SU-DHL-6 (cell line): ENCODE results near the gene KANK3.
A peak's percentile ranks its signal among the peaks of the same experiment; 100 is the strongest.

ENCODE experiments used
- H2AFZ ChIP-seq: fragments of 200-600 bp; sonication (generic); 2 replicates; pipeline ENCODE4 v1.6.1; 2014; ENCODE audit warnings: low read depth, mild to moderate bottlenecking, moderate library complexity, mixed read lengths, antibody characterized with exemption, low read length; ENCODE audit not compliant: severe bottlenecking
- H3F3A ChIP-seq: fragments of 200-600 bp; shearing (Covaris generic); 2 replicates; pipeline ENCODE4 v1.6.0; 2016; ENCODE audit warnings: antibody characterized with exemption, mild to moderate bottlenecking; ENCODE audit not compliant: insufficient read depth
- H3K27ac ChIP-seq: fragments of 200-600 bp; sonication (generic); 2 replicates; pipeline ENCODE4 v1.5.1; 2016; ENCODE audit warnings: low read depth, mild to moderate bottlenecking, low read length, moderate library complexity, mixed read lengths
- H3K27me3 ChIP-seq: fragments of 200-600 bp; sonication (generic), shearing (Covaris generic); 2 replicates; pipeline ENCODE4 v1.6.0; 2014; ENCODE audit warnings: mild to moderate bottlenecking, low read length
- H3K36me3 ChIP-seq: fragments of 200-600 bp; sonication (generic); 2 replicates; pipeline ENCODE4 v1.6.1; 2014; ENCODE audit warnings: mild to moderate bottlenecking, low read length, mixed read lengths
- H3K4me2 ChIP-seq: fragments of 300-600, 200-600 bp; shearing (Covaris generic), sonication (generic); 2 replicates; pipeline ENCODE4 v1.6.0; 2014; ENCODE audit warnings: low read length, low read depth, mild to moderate bottlenecking; ENCODE audit not compliant: poor library complexity, severe bottlenecking
- H3K4me3 ChIP-seq: fragments of 200-600 bp; sonication (generic); 2 replicates; pipeline ENCODE4 v1.5.1; 2014; ENCODE audit warnings: antibody characterized with exemption, low read length, mild to moderate bottlenecking, mixed read lengths; ENCODE audit not compliant: insufficient read depth, poor library complexity, severe bottlenecking
- H3K79me2 ChIP-seq: fragments of 200-600 bp; sonication (generic); 2 replicates; pipeline ENCODE4 v1.6.1; 2014; ENCODE audit warnings: mild to moderate bottlenecking, low read length, moderate library complexity; ENCODE audit not compliant: insufficient read depth
- H3K9ac ChIP-seq: fragments of 200-600 bp; sonication (generic); 2 replicates; pipeline ENCODE4 v1.7.0; 2014; ENCODE audit warnings: mild to moderate bottlenecking, low read length
- H3K9me2 ChIP-seq: fragments of 200-600 bp; sonication (generic); replicated peaks from 2 replicates; pipeline ENCODE4 v1.6.1; 2014; ENCODE audit warnings: low read length; ENCODE audit not compliant: insufficient read depth
- H3K9me3 ChIP-seq: fragments of 200-600 bp; sonication (generic); 2 replicates; pipeline ENCODE4 v1.6.1; 2014; ENCODE audit warnings: low read length, mixed read lengths; ENCODE audit not compliant: insufficient read depth
- H4K20me1 ChIP-seq: fragments of 200-600 bp; sonication (generic); 2 replicates; pipeline ENCODE4 v1.6.1; 2014; ENCODE audit warnings: low read depth, mild to moderate bottlenecking, antibody characterized with exemption, low read length, moderate library complexity, mixed read lengths
- EZH2phosphoT487 ChIP-seq: fragments of 200-600 bp; sonication (generic), shearing (Covaris generic); conservative IDR thresholded peaks from 2 replicates; pipeline ENCODE4 v1.6.1; 2018; ENCODE audit warnings: mild to moderate bottlenecking, antibody characterized with exemption, low read length, moderate library complexity, mixed read lengths
- TF ChIP-seq, protein P1 (sequence below): fragments of 200-600 bp; sonication (generic); IDR thresholded peaks from one replicate; pipeline ENCODE4 v1.5.1; 2017; ENCODE audit warnings: antibody characterized with exemption, mild to moderate bottlenecking, low read length, moderate library complexity; ENCODE audit not compliant: insufficient read depth, poor library complexity, severe bottlenecking

Gene KANK3

DNA sequence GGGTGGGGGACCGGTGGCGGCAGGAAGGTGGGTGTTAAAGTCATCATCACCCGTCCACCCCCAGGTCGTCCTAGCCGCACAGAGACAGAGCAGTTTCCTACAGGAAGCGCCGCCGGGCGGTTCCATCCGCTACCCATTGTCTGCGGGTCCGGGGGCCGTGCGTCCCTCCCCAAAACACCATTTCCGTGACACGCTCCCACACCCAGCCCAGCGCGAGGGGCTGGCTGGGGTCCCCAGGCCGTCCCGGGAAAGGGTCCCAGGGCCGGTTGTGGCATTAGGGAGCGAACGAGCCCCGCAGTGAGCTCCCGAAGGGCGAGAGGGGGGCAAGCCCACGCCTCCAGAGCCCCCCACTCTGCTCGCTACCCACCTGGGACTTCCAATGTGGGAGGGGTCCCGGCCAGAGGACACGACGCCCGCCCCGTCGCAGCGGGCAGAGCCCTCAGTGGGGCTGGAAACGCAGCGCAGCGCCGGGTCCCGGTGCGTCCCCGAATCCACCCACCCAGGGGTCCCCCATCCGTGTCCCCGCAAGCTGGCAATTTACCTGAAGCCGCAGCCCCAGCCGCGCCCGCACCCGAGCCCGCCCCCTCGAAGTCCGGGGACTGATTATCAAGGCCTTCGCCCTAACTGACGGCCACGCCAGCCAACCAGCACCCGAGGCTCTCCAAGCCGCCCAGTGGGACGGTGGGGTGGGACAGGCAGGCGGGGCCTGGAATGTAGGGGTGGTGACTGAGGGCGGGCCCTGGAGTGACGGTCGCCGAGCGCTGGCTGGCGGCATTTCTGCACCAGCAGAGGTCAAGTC is at the start of gene KANK3:
Gene KANK3 (minus strand): TSS at position 579 of the 799 bp plus-strand sequence. CDS start 5,434 bp downstream, outside the sequence.
- Histone ChIP-seq H3K9me2 (no peaks in the 10 kb centered on the region), H3K27ac (no peak within 1 kb of the TSS), H3K4me2 (peak within 1 kb of the TSS; percentile 37), H3K36me3 (no peaks in the 10 kb centered on the region), H3K27me3 (no peaks in the 10 kb centered on the region), H2AFZ (peak within 1 kb of the TSS; percentile 35), H3K4me3 (peak within 1 kb of the TSS; percentile 39), H4K20me1 (no peaks in the 10 kb centered on the region), H3K79me2 (no peaks in the 10 kb centered on the region), H3F3A (no peaks in the 10 kb centered on the region), H3K9me3 (no peaks in the 10 kb centered on the region), H3K9ac (no peak within 1 kb of the TSS)
- TF ChIP-seq EZH2phosphoT487, result no peak
- TF ChIP-seq, protein P1, sequence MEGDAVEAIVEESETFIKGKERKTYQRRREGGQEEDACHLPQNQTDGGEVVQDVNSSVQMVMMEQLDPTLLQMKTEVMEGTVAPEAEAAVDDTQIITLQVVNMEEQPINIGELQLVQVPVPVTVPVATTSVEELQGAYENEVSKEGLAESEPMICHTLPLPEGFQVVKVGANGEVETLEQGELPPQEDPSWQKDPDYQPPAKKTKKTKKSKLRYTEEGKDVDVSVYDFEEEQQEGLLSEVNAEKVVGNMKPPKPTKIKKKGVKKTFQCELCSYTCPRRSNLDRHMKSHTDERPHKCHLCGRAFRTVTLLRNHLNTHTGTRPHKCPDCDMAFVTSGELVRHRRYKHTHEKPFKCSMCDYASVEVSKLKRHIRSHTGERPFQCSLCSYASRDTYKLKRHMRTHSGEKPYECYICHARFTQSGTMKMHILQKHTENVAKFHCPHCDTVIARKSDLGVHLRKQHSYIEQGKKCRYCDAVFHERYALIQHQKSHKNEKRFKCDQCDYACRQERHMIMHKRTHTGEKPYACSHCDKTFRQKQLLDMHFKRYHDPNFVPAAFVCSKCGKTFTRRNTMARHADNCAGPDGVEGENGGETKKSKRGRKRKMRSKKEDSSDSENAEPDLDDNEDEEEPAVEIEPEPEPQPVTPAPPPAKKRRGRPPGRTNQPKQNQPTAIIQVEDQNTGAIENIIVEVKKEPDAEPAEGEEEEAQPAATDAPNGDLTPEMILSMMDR, result no peak

DNA sequence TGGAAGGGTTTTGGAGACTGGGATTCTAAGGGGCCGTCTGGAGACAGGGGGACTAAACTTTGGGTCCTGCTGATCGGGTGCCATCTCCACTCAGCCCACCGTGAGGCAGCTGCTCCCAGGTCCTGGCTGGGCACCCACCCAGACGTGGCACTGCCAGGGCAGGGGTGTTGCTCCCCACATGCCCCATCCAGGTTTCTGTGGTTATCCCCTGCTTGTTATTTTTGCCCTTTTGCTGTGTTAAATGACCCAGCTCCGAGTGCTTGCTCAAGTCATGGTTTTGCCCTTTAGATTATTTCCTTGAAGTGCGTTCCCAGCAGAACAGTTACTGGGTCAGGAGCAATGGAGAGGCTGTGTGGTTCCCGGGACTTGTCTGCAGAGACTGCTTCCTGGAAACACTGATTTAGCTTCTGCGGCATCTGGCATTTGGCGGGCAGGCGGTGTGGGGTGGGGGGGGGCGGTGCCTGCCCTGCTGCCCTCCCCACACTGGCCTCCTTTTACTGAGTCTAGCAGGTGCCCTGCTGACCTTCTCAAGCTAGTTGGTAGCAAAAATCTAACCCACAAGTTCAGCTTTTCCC is 49.0 kb upstream of the KANK3 start:
- Histone ChIP-seq H4K20me1 (peaks cover 2% of the 10 kb centered on the region; the same call in 1 of the 2 replicates), H3K4me3 (no peak overlapping the region), H3K27ac (no peak overlapping the region), H3K9me3 (no peaks in the 10 kb centered on the region), H2AFZ (no peak overlapping the region), H3F3A (0 out of 2 replicates have a peak, but pooled peaks cover 7% of the 10 kb centered on the region), H3K4me2 (no peak overlapping the region), H3K79me2 (peaks cover 59% of the 10 kb centered on the region), H3K27me3 (no peaks in the 10 kb centered on the region), H3K9me2 (no peaks in the 10 kb centered on the region), H3K9ac (no peak overlapping the region), H3K36me3 (no peaks in the 10 kb centered on the region)
- TF ChIP-seq, protein P1, result no peak
- TF ChIP-seq EZH2phosphoT487, result no peak

DNA sequence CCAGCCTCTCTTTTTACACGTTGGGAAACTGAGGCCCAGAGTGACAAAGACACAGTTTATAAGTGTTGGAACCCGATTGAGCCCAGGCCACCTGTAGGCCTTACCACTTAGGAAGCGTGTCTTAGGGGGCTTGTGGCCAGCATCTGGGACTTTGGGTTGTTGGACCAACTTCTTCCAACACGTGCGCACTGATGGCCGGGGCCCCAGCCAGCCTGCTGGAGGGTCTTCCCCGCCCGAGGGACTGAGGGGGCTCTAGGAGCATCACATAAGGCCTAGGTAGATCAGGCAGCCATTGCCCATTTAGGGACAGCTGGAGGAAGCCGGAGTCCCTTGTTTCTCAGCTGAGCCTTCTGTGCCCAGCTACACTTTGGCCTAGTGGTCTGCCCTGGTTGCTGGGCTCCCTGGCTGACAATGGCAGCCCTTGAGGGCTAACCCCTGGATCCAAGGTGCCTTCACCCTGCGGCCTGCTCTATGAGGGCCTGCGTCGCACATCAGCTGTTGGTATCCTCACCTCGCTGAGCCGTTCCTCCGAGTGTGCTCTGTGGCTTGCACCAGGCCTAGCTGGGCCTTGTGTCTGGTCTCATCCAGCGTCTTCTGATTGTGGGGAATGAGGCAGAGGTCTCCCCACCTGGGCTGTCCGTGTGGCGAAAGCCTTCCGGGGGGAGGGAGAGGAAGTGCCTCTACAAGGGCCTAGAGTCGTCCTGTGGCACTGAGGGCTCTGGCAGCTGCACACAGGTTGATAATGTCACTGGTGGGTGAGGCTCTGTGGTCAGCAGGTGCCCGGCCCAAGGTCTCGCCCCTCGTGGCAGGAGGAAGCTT is 48.3 kb upstream of the KANK3 start:
- Histone ChIP-seq H3F3A (0 out of 2 replicates have a peak, but pooled peaks cover 7% of the 10 kb centered on the region), H3K27me3 (no peaks in the 10 kb centered on the region), H3K27ac (no peak overlapping the region), H4K20me1 (peaks cover 2% of the 10 kb centered on the region; the same call in 1 of the 2 replicates), H2AFZ (no peak overlapping the region), H3K9me3 (peaks cover 4% of the 10 kb centered on the region; the same call in 1 of the 2 replicates), H3K9ac (no peak overlapping the region), H3K4me3 (peak overlapping the region; percentile 14), H3K4me2 (peak overlapping the region; percentile 70), H3K9me2 (no peaks in the 10 kb centered on the region), H3K36me3 (no peaks in the 10 kb centered on the region), H3K79me2 (peaks cover 53% of the 10 kb centered on the region)
- TF ChIP-seq EZH2phosphoT487, result no peak
- TF ChIP-seq, protein P1, result no peak
